Activated CD4-positive, alpha-beta T cell treated with anti-CD3 and anti-CD28 coated beads, Interleukin-2, amount 50 U/mL, for 4 hours (primary cell): ENCODE results near the gene VNN1.
"Not testable (repeated sequence)": the region's sequence is repeated elsewhere in the genome, so short reads cannot be mapped to it uniquely, and the experiment has no call there.

Experiments
- DNase-seq, 2 experiments: peaks; one replicate each; pipeline ENCODE4 v3.0.0-alpha.2; 2020

Gene VNN1

DNA sequence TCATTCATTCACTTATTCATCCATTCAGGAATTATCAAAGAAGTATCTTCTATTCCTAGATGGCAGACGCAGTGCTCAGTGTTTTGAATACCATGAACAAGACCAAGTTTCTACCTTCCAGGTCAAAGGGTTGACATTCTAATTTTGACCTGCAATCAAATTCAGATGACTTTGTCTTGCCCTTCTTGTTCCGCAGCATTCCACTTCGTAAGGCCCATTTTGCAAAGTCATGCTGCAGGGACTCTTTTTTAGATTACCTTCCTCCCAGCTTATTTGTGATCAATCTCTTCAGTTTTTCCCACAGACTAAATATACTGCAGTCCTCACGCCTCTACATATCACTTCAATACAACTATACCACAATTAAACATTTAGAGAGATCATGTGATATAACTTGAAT is 47.7 kb downstream of the VNN1 start:
- no peak for DNase-seq

DNA sequence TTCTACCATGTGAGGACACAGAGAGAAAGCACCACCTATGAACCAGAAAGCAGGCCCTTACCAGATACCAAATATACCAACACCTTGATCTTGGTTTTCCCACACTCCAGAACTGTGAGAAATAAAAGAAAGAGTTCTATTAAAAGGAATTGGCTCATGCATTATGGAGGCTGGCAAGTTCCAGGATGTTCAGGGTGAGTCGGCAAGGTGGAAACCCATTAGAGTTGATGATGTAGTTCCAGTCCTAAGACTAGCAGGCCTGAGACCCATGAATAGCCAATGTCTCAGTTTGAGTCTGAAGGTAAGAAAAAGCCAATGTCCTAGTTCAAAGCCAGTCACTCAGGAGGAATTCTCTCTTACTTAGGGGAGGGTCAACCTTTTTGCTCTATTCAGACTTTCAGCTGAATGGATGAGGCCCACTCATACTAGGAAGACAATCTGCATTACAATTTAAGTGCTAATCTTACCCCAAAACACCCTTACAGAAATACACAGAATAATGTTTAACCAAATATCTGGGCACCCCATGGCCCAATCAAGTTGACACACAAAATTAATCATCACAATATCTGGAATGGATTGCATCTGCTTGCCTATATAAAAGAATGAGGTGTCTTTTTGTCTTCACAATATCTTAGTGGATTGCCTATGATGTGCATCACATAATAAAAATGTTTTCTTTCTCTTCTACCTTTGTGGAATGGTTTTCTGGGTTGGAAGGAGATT is 49.4 kb downstream of the VNN1 start:
- no peak for DNase-seq

DNA sequence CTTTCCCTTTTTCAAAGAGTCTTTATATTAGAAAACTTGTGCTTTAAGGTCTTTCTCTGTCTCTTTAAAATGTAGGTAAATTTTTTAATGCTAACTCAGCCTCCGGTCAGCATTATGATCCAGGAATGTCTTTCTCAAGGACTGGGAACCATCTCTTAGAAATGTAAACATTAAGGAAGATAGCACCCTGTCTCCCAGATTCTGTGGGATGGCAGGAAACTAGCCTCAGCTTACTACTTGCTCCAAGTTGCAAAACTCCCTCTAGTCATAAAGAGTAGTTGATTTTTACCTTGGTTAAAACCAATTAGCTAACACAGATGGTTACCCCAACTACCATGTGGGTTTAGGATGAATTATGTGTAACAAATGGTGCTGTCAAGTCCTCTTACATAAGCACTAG is 50.2 kb downstream of the VNN1 start:
- no peak for DNase-seq

DNA sequence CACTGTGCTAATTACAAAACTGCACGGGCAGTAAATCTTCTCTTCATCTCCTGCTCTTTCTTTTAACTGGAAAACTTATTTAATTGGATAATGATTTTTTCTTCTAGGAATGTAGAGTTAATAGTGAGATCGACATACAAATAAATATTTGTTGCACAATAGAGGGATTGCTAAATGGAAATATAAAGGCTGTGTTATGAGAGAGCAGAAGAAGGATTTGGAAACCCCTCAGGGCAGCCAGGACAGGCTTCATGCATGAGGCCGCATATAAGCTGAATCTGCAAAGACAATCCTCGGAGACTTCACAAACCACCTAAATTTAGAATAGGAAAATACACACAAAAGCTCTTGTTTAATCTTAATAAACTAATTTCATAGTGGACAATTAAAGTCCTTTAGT is 51.9 kb downstream of the VNN1 start:
- DNase-seq = no peak

DNA sequence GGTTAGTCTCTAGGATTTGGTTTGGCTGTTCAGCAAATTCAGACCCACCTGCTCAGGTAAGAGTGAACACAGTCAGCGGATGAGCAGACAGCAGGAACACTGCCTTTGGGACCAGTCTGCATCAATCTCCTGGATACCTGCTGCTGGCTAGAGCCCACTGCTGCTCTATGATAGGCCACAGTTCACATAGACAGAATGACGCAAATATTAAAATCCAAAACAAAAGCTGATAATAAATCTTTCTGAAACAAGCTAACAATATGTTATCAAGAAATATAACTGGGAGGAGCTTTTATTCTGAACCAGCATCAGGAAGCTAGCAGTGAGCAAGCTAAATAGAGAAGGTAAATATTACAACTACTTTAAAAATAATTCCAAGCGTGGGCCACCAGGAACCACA is 54.8 kb downstream of the VNN1 start, which contains the start of gene TAAR1:
TSS of gene TAAR1 (minus strand) at position 101 of the 400 bp plus-strand sequence. CDS start 13,179 bp downstream, outside the sequence.
- no peak for DNase-seq

DNA sequence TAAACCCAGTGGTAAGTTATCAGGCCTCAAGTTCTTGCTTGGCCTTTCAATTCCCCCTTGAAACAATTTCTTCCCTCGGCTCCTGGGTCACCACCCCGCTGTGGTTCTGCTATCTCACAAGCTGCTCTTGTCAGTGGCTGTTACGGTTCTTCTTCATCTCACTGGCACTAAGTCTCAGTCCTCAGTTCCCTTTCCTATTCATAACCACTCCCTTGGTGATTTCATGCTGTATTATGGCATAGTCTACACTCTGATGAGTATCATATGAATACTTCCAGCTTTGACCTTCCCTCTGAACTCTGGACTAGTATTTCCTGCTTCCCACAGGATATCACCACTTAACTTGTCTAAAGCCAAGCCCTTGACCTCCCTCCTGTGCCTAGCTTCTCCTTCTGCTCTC is 62.8 kb downstream of the VNN1 start:
- DNase-seq = no peak

DNA sequence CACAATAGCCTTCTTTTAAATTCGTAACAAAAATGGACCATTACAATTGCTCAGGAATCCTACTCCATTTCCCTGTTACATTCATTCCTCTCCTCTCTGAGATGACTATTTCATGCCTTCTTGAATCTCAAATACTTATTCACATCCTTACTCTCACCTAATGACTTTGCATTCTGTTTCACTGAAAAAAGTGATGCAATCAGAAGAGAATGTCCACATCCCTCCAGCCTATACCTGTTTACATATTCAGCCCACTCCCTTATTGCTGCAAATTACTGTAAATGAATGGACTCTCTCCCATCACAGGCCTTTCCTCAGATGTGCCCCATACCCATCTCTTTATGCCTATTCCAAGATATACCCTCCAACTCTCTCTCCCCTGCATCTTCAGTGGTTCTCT is 63.4 kb downstream of the VNN1 start:
- DNase-seq = no peak

DNA sequence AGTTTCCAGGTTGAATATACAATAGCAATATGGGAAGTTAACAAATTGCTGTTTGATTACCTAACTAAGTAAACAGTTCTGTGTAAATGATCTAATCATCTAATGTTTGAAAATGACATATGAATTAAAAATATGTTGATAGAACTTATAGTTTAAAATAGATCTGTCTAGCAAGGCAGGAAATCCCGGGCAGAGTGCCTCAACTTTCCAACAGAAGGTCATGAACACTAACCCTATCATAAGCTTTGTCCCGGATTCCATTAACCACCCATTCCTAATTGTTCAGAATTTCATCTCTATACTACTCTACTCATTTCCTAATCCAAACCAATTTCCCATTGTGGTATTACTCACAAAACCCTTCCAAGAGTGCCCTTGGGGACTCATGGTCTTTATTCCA is 65.0 kb downstream of the VNN1 start:
- DNase-seq = no peak

DNA sequence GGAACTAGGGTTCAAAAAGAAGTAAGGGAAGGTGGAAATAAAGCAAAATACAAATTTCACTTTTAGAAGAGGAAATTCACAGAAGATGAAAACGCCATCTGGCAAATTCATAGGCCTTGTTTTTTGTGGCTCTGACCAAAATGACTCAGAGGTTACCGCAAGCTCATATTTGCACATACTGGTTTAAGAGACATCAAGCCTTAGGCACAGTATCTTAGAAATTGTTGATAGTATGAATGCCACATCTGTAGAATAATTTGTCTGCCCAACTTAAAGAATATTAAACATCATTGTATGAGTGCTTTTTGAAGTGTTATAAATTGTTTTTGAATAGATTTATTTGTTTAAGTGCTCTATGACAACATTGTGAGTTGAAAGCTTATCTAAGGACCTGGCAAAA is 65.5 kb downstream of the VNN1 start:
- no peak for DNase-seq

DNA sequence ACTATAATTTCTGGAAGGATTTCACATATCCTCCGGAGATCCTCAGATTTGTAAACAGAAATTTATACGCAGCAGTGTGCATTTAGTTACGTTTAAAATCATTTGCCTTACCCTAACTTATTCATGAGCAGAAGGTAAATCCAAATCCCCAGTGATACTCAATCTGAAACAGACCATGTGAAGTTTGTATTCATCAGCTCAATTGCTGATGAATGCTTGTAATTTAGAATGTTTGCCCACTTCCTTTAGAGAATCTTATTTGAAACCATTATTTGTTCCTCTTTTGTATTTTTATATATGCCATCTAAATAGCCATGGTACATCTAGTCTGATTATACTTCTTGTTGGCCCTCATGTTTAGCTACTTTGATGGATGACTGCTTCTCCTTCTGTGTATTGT is 70.3 kb downstream of the VNN1 start:
- DNase-seq = no peak

DNA sequence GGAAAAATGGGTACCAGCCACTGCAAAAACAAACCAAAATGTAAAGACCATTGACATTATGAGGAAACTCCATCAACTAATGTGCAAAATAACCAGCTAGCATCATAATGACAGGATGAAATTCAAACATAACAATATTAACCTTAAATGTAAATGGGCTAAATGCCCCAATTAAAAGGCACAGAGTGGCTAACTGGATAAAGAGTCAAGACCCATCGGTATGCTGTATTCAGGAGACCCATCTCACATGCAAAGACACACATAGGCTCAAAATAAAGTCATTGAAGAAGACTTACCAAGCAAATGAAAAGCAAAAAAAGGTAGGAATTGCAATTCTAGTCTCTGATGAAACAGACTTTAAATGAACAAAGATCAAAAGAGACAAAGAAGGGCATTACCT is 76.7 kb downstream of the VNN1 start:
- DNase-seq = not testable (repeated sequence)

DNA sequence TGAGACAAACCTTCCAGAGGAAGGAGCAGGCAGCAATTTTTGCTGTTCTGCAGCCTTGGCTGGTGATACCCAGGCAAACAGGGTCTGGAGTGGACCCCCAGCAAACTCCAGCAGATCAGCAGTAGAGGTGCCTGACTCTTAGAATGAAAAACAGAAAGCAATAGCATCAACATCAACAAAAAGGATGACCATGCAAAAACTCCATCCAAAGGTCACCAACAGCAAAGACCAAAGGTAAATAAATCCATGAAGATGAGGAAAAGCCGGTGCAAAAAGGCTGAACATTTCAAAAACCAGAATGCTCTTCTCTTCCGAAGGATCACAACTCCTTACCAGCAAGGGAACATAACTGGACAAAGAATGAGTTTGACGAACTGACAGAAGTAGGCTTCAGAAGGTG is 77.9 kb downstream of the VNN1 start:
- not testable (repeated sequence) for DNase-seq

DNA sequence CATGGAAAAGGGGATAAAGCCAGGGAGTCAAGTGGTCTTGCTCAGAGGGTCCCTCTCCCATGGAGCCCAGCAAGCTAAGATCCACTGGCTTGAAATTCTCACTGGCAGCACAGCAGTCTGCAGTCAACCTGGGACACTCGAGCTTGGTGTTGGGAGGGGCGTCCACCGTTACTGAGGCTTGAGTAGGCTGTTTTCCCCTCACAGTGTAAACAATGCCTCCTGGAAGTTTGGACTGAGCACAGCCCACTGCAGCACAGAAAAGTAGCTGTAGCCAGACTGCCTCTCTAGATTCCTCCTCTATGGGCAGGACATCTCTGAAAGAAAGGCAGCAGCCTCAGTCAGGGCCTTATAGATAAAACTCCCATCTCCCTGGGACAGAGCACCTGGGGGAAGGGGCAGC is 78.6 kb downstream of the VNN1 start:
- not testable (repeated sequence) for DNase-seq

DNA sequence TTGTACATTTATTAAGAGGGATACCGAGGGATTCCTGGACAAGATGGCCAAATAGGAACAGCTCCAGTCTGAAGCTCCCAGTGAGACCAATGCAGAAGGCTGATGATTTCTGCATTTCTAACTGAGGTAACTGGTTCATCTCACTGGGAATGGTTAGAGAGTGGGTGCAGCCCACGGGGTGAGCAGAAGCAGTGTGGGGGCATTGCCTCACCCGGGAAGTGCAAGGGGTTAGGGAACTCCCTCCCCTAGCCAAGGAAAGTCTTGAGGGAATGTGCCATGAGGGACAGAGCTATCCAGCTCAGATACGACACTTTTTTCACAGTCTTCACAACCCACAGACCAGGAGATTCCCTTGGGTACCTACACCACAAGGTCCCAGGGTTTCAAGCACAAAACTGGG is 79.1 kb downstream of the VNN1 start:
- no peak for DNase-seq

DNA sequence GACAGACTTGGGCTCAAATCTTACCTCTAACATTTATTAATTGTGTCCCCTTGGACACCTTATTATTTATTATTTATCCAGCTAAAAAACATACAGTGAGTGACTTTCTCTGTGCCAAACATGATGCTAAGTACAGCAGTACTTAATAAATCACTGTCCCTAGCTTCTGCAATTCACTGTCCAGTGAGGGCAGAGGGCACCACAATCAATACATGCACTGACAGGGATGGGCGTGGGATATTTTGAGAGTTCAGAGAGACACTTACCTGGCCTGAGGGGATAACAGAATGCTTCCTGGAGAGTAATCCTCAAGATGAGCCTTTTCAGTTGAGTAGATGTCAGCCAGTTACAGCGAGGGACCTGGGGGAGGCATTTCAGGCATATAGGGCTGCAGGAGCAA is 80.5 kb downstream of the VNN1 start:
- DNase-seq = no peak
